SK-N-SH (cell line): Measurements from ENCODE around the gene CCDC91.

Source experiments
- CTCF ChIP-seq: fragments of 200-600 bp; sonication (generic); IDR thresholded peaks from 2 replicates; pipeline ENCODE4 v1.6.1; 2017; ENCODE audit warnings: antibody characterized with exemption, mild to moderate bottlenecking, moderate library complexity
- USF1 ChIP-seq: IDR thresholded peaks from 2 replicates; pipeline ENCODE4 v1.4.0; 2012; ENCODE audit warnings: low read depth, borderline replicate concordance

GRCh38 chr12:28442101-28442500 lies 251.8 kb downstream of the CCDC91 start:
- TF ChIP-seq CTCF (no peak), USF1 (no peak)
